ENCODE results near the gene LSS.

Gene LSS

DNA sequence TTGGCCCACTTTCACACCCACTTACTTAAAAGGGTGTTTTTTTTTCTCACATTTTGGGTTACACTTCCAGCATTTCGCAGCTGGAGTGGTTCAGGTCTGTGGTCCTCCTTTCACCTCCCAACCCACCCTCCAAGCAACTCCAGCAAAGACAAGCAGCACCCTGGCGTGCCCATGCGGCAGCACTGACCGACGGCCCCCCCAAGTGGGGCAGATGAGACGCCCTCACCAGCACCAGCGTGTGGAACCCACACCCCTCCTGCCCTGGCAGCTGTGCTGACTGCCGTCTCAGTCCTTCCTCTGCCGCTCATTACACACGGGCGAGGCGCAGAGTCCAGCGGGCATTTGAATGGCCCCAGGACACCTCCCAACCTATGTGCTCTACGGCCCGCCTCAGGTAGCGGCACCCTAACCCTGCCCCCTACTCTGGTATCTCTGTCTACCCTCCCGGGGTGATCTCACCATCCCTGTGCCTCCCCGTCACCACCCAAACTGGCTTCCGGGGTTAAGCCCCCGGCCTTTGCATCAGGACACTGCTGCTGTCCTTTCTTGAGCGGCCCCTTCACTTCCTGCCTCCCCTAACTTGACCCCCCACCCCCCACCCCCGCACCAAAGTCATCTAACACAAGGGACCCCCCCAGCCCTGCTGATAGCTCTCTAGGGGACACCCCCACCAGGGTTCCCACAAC, 10.9 kb downstream of the LSS start:
- DNase-seq: no peak

DNA sequence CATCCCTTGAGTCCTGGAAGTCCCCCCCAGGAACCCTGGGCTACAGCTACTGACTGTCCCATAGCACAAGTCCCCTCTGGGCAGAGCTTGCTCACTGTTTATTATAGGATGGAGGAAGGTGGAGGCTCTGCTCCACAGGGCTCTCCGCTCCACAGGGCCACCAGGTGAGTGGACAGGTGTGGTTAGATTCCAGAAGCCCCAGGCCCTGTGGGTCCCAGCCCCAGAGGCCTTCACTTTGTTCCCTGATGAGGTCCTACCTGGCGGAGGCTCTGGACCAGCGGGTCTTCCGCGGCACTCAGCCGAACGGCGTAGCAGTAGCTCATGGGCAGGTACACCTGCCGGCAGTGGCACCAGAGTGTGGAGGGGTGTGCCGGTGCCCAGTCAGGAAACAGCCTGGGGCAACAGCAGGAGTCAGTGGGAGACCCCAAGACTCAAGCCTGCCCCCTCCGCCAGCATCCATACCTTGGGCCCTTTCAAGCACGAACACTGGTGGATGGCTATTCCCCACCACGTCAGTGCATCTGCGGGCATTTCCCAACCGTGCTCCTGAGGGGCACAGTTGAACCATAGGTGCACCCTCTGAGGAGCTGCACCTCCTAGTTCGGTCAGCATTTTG, 12.3 kb downstream of the LSS start:
- DNase-seq: no peak

DNA sequence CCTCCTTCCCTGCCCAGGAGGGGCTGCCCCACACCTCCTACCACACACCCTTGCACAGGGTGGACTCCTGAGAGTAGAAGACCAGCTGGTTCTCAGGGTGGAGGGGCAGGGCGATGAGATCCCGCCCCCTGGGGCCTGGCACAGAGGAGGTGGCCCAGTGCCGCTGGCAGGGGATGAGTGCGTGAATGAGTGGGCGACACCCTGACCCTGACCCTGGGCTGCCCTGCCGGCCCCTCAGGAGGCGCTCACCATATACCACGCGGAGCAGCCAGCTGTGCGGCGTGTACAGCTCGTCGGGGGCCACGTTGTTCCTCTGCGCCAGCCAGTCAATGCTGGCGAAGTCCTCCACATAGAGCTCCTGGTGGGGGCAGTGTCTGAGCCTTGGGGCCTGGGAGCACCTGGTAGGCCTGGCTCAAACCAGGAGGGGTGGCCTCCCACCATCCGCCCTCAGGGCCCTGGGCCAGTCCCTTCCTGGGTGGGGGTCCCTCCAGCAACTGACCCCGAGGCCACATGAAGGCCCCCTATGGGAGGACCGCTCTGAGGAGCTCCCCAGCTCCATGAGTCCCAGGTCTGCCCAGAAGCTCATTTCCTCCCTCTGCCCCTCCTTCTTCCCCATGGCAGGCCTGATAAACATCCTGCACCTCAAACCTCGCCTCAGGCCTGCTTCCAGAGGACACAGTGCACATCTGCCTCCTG, 13.0 kb downstream of the LSS start:
- no peak for DNase-seq

DNA sequence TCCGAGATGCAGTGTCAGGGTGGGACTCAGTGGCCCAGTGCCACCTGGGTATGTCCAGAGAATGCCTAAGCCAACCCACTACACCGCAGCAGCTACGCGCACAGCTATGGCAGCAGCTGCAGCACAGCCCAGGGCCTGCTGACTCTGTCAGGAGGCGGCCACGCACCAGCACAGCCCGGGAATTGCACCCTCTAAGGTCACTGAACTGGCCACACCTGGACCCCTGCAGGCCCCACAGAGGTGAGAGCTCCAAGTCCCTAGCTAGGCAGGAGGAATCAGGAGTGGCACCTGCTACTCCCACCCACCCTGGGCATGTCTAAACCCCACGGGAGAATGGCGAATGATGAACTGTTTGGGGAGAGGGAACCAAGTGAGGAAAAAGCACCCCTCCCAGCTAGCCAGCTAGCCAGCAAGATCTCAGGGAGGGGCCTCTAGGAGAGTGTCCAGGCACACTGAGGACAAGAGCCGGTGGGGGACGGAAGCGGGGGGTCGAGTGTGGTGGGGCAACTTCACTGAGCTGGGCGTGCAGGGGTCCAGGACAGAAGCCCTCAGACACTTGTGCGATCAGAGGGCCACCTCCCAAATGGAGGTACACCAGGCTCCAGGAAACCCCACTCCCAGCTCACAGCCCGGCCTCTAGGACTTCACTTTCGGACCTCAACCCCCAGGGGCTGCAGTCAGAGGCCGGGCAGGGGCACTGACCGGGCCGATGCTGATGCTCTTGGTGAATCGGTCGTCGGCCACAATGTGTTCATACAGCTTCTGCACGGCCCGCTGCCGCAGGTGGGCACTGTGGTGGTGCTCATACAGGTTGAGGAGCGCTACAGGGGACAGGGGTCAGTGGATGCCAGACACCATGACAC, 13.9 kb downstream of the LSS start:
- no peak for DNase-seq

DNA sequence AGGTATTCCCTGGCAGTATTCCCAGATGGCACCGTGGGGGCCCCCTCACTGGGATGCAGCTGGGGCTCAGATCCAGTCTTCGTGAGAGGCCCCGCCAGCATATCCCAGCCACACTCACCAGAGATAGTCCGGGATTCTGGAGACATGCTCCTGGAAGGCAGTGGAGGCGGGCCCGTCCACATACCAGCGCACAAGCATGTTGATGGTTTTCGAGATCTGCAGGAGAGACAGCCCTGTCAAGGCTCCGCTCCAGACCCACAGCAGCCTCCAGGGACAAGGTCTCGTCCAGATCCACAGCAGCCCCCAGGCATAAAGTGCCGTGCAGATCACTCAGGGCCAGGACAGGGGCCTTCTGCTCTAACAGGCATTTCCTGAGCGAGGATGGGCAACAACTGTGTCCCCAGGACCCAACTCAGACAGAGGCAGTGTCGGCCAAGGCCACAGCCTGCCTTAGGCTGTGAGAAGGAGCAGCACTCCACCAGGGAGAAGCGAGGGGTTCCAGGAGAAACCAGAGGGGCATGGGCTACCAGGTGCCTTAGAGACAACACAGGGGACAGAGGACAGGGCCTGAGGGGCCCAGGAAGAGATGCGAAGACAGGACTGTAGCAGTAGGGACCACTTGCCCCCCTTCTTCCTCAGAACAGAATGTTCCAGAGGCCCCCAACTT, 14.8 kb downstream of the LSS start:
- no peak for DNase-seq

DNA sequence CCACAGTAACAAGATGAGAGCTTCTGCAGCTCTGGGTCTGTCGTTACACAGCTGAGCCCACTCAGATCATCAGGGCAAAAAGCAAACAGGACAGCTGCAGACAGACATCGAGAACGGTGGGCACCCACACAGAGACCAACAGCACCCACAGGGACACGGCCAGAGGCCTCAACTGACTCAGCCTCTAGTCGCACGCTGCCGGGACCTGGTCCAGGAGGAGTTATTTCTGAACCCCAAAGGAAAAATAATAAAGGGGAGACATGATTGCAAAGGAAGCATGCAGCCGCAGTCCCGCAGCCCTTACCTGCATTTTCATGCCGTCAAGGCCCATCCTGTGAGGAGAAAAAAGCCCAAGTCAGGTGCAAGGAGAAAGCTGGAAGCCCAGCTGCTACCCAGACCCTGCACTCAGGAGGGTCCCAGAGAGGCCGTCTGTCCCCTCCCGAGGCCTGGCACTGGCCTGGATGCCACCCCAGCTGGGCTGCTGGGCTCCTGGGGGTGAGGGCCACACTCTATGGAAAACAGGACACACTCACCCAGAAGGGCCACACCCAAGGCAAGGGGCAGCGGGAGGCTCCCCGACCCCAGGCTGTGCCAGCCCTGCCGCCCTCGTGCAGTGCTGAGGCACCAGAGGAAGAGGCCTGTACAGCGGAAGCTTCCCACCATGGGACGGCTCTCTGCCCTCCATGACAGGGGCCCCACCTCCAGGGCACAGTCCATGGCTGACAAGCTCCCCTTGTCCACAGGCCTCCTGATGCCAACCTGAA, 15.7 kb downstream of the LSS start:
- DNase-seq: no peak

DNA sequence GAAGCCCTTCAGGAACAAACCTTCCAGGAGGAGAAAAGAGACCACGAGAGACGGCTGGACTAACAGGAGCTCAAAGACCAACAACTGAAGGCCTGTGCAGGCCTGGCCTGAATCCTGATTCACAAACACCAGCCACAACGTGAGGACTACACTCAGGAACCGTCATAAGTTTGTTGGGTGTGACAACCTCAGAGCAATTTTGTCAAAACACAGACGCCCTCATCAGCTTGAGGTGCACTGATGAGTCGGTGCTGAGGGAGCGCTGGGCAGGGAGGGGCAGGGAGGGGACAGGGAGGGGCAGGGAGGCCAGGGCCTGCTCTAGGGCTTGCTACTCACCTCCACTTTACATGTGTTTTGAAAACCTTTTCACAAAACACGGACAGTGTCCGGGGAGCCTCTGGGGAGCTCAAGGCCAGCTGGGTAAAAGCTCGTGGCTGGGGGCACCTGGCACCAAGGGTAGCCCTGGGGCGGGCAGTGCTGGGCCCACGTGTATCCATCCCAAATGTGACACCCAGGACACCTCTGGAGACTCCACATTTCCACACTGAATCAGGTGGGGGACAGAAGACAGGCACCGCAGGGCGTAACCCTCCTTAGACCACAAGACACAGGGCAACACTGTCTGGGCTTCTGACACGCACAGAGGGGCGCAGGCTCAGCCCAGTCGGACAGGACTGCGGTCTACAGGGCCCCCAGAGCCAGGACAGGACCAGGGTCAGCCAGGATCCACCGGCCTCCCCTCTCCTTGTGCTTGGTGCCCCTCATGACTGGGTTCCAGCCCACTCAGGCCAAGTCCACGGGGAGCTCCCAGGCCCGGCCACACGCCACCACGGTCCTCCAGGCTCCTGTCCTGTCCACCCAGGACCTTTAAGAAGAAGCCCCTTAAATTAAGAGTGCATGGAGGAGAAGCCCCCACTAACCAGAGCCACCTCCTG, 16.5 kb downstream of the LSS start:
- no peak for DNase-seq

DNA sequence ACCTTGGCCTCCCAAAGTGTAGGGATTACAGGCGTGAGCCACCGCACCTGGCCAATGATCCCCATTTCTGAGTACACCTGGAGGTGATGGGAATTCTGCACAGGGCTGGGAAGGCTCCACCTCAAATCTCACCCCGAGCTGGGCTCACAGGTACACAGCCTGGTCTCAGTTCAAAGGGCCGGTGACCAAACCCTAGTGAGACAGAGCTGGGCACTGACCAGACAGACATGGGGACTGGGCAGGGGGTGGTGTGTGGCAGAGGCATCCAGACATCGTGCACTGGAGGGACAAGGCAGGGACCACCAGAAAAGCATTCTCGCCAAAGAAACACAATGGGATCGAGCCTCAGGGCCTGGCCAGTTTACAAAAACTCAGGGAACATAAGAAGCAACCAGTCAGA, 17.2 kb downstream of the LSS start:
- no peak for DNase-seq

DNA sequence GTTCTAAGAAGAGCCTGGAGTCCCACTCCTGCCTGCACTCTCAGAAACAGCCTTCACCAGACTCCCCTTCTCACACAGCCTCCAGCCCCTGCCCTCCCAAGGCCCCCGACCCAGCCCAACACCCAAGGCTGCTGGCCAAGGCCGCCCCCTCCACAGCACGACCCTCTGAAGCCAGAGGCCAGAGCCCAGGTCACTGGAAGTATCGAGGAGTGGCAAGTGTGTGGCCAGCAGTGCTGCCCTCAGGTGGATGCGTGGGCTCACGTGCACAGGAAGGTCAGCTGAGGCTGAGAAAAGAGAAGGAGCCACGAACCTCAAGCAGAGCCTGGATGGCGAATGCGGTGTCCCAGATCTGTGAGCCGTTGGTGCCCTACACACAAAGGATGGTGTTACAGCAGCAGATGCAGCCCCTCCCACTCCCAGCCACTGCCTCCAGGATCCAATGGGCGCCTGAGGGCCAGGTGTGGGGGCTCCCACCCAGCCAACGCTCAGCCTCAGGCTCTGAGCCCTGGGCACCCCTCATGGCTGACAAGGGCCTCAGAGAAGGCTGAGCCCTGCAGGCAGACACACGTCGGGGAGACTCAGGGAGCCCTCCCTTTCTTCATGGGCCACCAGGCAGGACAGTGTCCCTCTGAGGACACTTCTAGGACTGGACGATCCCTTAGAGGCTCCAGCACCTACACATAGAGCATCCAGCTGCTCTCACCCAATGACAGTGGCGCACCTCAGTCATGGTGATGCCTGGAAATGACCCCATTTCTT, 18.0 kb downstream of the LSS start:
- DNase-seq: no peak

DNA sequence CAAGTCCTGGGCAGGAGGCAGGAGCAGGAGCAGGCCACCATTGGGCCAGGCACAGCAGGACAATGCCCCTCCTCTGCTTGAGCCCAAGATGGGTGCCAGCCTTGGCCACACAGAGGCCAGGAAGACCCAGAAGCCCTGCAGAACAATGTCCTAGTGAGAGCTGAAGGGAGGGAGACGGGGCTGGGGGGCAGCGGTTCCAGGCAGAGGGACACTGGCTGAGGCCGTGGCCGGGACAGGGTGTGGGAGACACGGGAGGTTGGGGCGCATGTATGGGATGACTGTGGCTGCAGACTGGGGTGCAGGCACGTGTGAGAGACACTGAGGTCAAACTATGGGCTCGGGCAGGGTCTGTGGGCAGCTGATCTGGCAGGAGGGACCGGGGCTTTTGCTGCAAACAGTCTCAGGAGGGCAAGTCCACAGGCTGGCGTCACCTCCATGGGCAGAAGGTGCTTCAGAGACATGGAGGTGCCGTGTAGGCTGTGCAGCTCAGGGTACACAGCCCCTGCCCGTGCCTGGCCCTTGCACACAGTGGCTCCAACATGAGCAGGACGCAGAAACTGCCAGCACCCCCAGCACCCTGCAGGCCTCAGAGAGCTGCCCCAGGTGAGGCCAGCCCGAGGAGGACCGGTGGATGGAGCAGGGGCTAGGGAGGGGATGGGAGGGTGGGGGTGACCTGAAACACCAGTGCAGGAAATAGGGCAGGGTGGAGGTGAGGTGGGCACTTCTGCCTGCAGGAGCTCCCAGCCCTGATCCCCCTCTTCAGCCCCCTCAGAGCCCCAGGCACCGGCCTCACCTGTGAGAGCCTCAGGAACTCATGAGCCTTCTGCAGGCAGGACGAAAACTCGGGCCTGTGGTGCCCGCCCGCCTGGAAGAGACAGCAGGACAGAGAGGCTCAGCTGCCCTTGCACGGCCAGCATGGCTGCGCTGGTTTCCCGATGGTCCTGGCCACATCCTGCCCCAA, 19.5 kb downstream of the LSS start:
- no peak for DNase-seq

DNA sequence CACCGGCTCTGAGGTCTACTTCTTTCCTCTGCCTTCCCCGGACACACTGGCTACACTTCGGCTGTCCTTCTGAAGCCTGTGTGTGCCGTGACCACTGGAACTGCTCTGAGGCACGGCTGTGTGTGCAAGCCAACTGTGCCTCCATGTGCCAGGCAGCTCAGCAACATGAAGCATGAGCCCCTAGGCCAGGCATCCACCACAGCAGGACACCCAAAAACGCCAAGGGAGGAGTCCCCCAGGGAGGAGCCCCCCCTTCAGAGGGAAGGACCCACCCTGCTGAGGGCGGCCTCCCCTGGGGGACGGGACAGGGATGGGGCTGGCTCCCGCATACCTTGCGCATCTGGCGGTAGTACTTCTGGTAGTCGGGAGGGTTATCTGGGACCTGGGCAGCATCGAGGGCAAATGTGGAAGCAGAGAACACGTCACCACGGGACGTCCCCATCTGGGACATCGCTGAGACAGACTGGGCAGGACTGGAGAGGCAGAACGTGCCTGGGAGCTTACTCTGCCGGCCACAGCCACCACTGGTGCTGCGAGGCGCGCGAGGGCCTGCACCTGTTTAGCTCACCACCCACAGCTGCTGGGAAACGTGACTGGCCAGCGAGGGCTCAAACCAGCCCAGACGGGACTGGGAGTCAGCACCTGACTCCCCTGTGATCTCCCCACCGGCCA, 20.5 kb downstream of the LSS start:
- DNase-seq: no peak

DNA sequence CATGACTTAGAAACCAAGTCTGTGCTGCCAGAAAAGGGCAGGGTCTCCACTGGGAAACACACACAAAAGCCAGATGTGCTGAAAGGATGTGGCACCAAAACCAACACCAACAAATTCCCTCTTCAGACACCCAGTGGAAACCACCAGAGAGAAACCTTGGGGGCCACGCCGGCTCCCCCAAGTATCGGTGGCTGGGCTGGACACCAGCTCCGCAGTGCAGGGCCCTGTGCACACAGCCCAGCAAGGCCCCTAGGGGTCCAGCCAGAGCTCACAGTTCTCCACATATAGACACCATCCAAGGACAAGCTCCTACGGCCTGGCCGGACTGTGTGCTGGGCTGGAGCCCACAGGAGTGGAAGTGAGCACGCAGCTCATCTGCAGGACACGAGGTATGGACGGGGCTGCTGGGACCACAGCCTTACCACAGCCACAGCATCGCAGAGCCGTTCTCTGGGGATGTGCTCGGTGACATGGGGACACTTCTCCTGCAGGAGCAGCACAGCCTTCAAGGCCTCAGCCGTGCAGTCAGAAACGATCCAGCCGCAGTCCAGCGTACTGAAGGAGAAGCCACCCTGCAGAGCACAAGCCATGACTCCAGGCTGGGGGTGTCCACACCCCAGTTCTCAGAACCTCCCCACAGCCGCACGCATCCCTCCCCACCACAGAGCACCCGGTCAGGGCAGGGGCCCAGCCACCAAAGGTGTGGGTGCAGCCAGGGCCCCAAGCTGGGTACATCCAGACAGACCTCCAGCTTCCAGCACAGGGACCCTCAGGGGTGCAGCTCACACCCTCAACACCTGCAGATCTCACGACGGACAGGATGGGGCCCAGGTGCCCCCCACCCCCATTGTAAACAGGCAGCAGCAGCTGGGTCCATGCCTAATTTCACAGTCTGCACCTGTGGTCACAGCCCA, 21.3 kb downstream of the LSS start:
- DNase-seq: no peak

DNA sequence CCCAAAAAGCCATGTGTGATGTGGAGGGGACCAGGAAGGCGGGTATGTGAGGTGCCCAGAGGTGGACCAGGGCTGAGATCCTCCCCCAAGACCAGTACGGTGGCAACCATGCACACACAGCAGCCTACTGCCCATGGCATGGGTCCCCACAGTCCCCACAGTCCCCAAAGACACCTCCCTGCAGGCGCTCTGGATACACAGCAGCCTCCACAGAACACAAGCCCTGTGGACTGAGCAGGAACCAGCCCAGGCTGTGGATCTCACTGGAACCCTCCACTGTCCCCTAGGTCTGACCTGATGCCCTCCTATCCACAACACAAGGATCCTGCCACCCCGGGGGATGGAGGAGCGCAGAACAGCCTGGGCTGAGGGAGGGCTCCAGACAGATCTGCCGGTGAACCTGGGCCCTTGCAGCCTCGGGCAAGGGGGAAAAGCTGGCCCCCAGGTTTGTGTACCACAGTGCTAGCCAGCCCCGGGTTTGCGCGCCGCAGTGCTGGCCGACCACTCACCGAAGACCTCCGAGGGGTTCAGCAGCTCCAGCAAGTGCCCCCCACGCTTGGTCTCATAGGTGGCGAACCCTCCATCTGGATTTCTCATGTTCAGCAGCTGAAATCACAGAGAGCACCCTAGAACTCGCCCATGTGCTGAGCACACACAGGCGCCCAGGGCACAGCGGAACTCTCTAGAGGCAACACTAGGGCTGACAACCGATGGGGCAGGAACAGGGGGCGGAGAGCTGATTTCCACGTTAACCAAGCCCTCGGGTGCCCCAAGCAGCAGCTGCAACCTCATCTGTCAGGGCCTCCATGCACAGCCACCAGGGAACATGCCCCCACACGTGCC, 22.2 kb downstream of the LSS start:
- DNase-seq: no peak

DNA sequence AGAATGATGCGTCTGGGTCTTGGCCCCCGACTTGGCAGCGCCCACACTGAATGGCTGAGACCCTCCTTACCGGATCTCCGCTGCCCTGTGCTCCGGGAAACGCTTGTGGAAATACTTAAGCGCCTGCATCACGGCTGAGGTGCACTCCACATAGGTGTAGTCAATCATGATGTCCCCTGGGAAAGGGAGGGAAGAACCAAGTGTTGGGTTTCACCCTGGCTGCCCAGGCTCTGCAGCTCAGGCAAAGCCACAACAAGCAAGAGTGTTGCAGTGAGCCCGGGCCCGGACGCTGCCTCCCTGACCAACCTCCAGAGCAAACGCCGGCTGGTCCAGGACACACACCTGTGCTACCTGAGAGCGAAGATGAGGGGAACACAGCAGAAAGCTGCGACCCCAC, 22.8 kb downstream of the LSS start:
- no peak for DNase-seq

DNA sequence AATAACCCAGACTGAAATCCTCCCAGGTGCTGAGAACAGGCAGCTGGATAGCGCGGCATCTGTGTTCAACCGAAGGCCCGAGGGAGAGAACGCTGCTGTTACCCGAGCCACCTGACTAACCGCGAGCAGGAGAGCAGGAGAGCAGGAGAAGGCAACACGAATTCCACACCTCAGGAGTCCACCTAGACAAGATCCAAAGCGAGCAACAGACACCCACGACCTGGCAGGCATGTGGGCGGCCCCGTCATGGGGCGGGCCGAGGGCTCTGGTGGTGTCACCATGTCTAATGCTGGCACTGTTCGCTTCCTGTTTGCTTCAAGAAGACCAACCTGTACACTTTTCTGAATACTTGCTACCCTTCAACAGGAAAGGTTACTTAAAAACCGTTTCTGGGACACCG, 23.4 kb downstream of the LSS start:
- no peak for DNase-seq

DNA sequence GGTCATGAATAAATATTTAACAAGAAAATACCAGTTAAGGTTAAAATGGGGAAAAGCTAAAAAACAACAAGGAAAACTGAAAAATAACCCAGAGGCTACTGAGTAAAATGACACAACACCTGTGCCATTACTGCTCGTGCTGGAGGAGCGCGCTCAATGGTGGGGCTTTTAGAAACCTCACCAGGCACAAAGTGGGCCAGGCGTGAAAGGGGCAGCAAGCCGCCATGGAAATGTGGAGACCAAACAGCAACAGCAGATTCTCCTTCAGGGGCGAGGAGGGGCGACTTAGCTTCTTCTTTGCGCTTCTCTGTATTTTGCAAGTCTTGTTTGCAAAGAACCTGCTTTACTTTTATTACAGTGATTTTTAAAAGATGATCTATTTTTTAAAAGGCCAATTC, 25.4 kb downstream of the LSS start:
- no peak for DNase-seq
